WTC11 (cell line): Measurements from ENCODE around the gene ZNF609. TPM values are rescaled to one million over a fixed set of nuclear protein-coding genes. Genes with fewer than 3 reads are reported as not detected.

ENCODE experiments used
- ATAC-seq: fragments of 200-7000 bp; cut with Tn5 transposase; 2 replicates; pipeline ENCODE4 v1.10.0; 2021; ENCODE audit warnings: mild to moderate bottlenecking, moderate library complexity
- CTCF ChIA-PET: fragments of 300-600 bp; sonication (Branson Sonifier 250); formaldehyde crosslinking; loops from one replicate; lab custom pipeline; 2021; ENCODE audit warnings: antibody characterized with exemption; lab: Charles Lee
- POLR2A ChIA-PET: fragments of 350-600 bp; sonication (Branson Sonifier 250); formaldehyde crosslinking; loops from one replicate; lab custom pipeline; 2021; ENCODE audit warnings: antibody characterized with exemption; lab: Charles Lee
- DNase-seq: peaks from one replicate; pipeline ENCODE4 v3.0.0; 2021; ENCODE audit warnings: low spot score
- H3K27ac Mint-ChIP-seq: 2 replicates; pipeline ENCODE4 v1.8.0; 2021; ENCODE audit warnings: mixed read lengths
- H3K27me3 Mint-ChIP-seq: 2 replicates; pipeline ENCODE4 v1.8.0; 2021; ENCODE audit warnings: low read depth, mild to moderate bottlenecking, moderate library complexity, mixed read lengths
- H3K36me3 Mint-ChIP-seq: 2 replicates; pipeline ENCODE4 v1.8.0; 2021; ENCODE audit warnings: mixed read lengths
- H3K4me1 Mint-ChIP-seq: 2 replicates; pipeline ENCODE4 v1.8.0; 2022; ENCODE audit warnings: mixed read lengths
- H3K4me3 Mint-ChIP-seq: 2 replicates; pipeline ENCODE4 v1.8.0; 2021; ENCODE audit warnings: mild to moderate bottlenecking, moderate library complexity, mixed read lengths
- H3K9me3 Mint-ChIP-seq: 2 replicates; pipeline ENCODE4 v1.8.0; 2021; ENCODE audit warnings: mixed read lengths
- IRF2 ChIP-seq: sonication (generic); formaldehyde crosslinking; IDR thresholded peaks from 2 replicates; pipeline ENCODE4 v1.8.0; 2022; ENCODE audit warnings: low read depth, missing genetic modification reagents, borderline replicate concordance
- MXD4 ChIP-seq: fragments of 250-450 bp; sonication (Bioruptor Pico); IDR thresholded peaks from 2 replicates; pipeline ENCODE4 v1.8.0; 2021; ENCODE audit warnings: mild to moderate bottlenecking, moderate library complexity, borderline replicate concordance
- NFE2L1 ChIP-seq: sonication (generic); formaldehyde crosslinking; IDR thresholded peaks from 2 replicates; pipeline ENCODE4 v1.8.1; 2023; ENCODE audit warnings: missing genetic modification reagents
- NR2C2 ChIP-seq: sonication (generic); formaldehyde crosslinking; IDR thresholded peaks from 2 replicates; pipeline ENCODE4 v1.8.0; 2022; ENCODE audit warnings: mild to moderate bottlenecking, missing genetic modification reagents
- SOX15 ChIP-seq: fragments of 250-450 bp; sonication (Bioruptor Pico); IDR thresholded peaks from 2 replicates; pipeline ENCODE4 v1.9.0; 2021; ENCODE audit warnings: mild to moderate bottlenecking
- ZNF671 ChIP-seq: fragments of 250-450 bp; sonication (Bioruptor Pico); IDR thresholded peaks from 2 replicates; pipeline ENCODE4 v1.8.0; 2021; ENCODE audit warnings: mild to moderate bottlenecking
- total RNA-seq: library from RNA; stranded (reverse); gene quantifications from 3 replicates; pipeline ENCODE4 v1.2.3, GENCODE V29; 2021
- TF ChIP-seq, protein P1 (sequence below): fragments of 250-450 bp; sonication (Bioruptor Pico); IDR thresholded peaks from 2 replicates; pipeline ENCODE4 v1.9.0; 2021; ENCODE audit warnings: mild to moderate bottlenecking
- TF ChIP-seq, protein P2 (sequence below): fragments of 250-450 bp; sonication (Bioruptor Pico); conservative IDR thresholded peaks from 2 replicates; pipeline ENCODE4 v1.9.0; 2021; ENCODE audit warnings: mild to moderate bottlenecking
- TF ChIP-seq, protein P3 (sequence below): sonication (generic); formaldehyde crosslinking; IDR thresholded peaks from 2 replicates; pipeline ENCODE4 v1.8.0; 2023; ENCODE audit warnings: missing genetic modification reagents
- TF ChIP-seq, protein P4 (sequence below): fragments of 250-450 bp; sonication (Bioruptor Pico); IDR thresholded peaks from 2 replicates; pipeline ENCODE4 v1.8.0; 2021; ENCODE audit warnings: mild to moderate bottlenecking
- TF ChIP-seq, protein P5 (sequence below): sonication (generic); formaldehyde crosslinking; IDR thresholded peaks from 2 replicates; pipeline ENCODE4 v1.8.1; 2022; ENCODE audit warnings: missing genetic modification reagents, borderline replicate concordance
- TF ChIP-seq, protein P6 (sequence below): sonication (generic); formaldehyde crosslinking; IDR thresholded peaks from 2 replicates; pipeline ENCODE4 v1.8.0; 2022; ENCODE audit warnings: mild to moderate bottlenecking, missing genetic modification reagents
- TF ChIP-seq, protein P7 (sequence below): sonication (generic); formaldehyde crosslinking; IDR thresholded peaks from 2 replicates; pipeline ENCODE4 v1.8.1; 2022; ENCODE audit warnings: mild to moderate bottlenecking, moderate library complexity, missing genetic modification reagents
- TF ChIP-seq, protein P8 (sequence below): sonication (generic); formaldehyde crosslinking; IDR thresholded peaks from 2 replicates; pipeline ENCODE4 v1.8.1; 2022; ENCODE audit warnings: low read depth, mild to moderate bottlenecking, moderate library complexity, missing genetic modification reagents, borderline replicate concordance
- TF ChIP-seq, protein P9 (sequence below): sonication (generic); formaldehyde crosslinking; IDR thresholded peaks from 2 replicates; pipeline ENCODE4 v1.8.1; 2023; ENCODE audit warnings: mild to moderate bottlenecking, missing genetic modification reagents, borderline replicate concordance

Gene ZNF609
- total RNA-seq, 1 experiment from 2014 or later: 47.4 TPM

DNA sequence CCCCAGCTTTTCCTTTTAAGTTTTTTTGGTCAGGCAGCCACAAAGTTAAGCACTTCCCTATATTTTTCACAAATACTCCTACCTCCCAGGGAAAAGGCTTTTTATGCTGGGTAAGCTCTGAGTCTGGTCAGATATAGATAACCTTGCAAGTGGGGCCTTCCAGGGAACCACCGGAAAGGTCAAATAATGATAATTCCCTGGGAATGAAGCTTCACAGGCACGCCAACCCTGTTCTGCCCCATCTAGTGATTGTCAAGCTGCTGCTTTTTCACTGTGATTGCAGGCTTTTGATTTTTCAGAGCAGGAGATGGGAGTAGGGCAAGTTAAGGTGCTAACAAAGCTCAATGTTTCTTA lies 121.0 kb downstream of the ZNF609 start (continued):
- TF ChIP-seq, protein P1, sequence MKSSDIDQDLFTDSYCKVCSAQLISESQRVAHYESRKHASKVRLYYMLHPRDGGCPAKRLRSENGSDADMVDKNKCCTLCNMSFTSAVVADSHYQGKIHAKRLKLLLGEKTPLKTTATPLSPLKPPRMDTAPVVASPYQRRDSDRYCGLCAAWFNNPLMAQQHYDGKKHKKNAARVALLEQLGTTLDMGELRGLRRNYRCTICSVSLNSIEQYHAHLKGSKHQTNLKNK: no peak
- TF ChIP-seq MXD4 (CRISPR knock-in tag): no peak
- TF ChIP-seq, protein P2, sequence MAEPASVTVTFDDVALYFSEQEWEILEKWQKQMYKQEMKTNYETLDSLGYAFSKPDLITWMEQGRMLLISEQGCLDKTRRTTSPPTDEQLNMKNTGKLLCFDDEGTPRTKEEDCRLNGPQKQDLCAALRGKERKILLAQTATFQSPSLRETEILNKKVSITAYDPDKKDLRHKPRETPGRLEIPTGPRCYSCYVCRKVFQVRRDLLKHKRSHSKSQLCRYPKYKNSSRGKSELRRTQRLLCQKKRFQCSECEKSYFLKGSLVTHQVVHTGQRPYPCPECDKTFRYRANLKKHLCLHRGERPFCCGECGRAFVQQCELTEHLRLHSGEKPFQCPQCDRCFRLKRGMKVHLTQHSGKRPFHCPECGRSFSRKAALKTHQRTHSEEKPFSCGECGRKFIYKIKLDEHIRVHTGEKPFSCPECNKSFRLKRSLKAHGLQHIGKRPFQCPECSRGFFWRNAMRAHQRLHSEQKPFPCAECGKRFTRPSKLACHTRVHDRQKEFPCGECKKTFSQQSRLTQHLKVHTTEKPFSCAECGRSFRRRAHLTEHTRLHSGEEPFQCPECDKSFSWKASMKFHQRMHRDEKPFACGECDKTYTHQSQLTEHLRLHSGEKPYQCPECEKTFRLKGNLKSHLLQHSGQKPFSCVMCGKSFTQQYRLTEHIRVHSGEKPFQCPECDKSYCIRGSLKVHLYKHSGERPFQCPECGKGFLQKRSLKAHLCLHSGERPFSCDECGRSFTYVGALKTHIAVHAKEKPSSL (CRISPR knock-in tag): no peak

DNA sequence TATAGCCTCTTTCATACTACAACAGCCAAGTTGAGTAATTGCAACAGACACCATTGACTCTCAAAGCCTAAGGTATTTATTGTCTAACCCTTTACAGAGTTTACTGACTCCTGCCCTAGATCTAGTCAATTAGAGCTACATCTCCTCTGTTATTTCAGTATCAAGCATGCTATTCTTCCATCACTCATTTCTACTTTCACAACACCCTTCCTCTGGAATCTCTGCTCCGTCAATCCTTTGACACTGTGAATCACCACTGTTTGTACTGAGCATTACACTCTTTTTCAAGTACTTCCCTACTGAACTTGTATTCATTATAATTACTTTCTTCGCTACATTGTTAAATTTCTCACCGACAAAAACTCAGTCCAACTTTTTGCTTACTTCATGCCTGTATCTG lies 121.8 kb downstream of the ZNF609 start:
- DNase-seq (no peak), ATAC-seq (no peak)
- Mint-ChIP-seq H3K4me3 (no peak overlapping the region), H3K27me3 (no peaks in the 10 kb centered on the region; the same call in 1 of the 2 replicates), H3K27ac (peak overlapping the region; percentile 53), H3K4me1 (peaks cover 26% of the 10 kb centered on the region), H3K36me3 (peaks cover 10% of the 10 kb centered on the region), H3K9me3 (peaks cover 7% of the 10 kb centered on the region)
- TF ChIP-seq, protein P3, sequence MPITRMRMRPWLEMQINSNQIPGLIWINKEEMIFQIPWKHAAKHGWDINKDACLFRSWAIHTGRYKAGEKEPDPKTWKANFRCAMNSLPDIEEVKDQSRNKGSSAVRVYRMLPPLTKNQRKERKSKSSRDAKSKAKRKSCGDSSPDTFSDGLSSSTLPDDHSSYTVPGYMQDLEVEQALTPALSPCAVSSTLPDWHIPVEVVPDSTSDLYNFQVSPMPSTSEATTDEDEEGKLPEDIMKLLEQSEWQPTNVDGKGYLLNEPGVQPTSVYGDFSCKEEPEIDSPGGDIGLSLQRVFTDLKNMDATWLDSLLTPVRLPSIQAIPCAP: no peak
- TF ChIP-seq, protein P4, sequence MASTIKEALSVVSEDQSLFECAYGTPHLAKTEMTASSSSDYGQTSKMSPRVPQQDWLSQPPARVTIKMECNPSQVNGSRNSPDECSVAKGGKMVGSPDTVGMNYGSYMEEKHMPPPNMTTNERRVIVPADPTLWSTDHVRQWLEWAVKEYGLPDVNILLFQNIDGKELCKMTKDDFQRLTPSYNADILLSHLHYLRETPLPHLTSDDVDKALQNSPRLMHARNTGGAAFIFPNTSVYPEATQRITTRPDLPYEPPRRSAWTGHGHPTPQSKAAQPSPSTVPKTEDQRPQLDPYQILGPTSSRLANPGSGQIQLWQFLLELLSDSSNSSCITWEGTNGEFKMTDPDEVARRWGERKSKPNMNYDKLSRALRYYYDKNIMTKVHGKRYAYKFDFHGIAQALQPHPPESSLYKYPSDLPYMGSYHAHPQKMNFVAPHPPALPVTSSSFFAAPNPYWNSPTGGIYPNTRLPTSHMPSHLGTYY (CRISPR knock-in tag): no peak
- TF ChIP-seq SOX15 (CRISPR knock-in tag) (no peak), NR2C2 (CRISPR knock-in tag) (no peak), IRF2 (no peak), NFE2L1 (CRISPR knock-in tag) (no peak), ZNF671 (CRISPR knock-in tag) (no peak)
- TF ChIP-seq, protein P5, sequence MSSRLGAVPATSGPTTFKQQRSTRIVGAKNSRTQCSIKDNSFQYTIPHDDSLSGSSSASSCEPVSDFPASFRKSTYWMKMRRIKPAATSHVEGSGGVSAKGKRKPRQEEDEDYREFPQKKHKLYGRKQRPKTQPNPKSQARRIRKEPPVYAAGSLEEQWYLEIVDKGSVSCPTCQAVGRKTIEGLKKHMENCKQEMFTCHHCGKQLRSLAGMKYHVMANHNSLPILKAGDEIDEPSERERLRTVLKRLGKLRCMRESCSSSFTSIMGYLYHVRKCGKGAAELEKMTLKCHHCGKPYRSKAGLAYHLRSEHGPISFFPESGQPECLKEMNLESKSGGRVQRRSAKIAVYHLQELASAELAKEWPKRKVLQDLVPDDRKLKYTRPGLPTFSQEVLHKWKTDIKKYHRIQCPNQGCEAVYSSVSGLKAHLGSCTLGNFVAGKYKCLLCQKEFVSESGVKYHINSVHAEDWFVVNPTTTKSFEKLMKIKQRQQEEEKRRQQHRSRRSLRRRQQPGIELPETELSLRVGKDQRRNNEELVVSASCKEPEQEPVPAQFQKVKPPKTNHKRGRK: no peak
- TF ChIP-seq, protein P6, sequence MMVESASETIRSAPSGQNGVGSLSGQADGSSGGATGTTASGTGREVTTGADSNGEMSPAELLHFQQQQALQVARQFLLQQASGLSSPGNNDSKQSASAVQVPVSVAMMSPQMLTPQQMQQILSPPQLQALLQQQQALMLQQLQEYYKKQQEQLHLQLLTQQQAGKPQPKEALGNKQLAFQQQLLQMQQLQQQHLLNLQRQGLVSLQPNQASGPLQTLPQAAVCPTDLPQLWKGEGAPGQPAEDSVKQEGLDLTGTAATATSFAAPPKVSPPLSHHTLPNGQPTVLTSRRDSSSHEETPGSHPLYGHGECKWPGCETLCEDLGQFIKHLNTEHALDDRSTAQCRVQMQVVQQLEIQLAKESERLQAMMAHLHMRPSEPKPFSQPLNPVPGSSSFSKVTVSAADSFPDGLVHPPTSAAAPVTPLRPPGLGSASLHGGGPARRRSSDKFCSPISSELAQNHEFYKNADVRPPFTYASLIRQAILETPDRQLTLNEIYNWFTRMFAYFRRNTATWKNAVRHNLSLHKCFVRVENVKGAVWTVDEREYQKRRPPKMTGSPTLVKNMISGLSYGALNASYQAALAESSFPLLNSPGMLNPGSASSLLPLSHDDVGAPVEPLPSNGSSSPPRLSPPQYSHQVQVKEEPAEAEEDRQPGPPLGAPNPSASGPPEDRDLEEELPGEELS (CRISPR knock-in tag): no peak
- TF ChIP-seq, protein P7, sequence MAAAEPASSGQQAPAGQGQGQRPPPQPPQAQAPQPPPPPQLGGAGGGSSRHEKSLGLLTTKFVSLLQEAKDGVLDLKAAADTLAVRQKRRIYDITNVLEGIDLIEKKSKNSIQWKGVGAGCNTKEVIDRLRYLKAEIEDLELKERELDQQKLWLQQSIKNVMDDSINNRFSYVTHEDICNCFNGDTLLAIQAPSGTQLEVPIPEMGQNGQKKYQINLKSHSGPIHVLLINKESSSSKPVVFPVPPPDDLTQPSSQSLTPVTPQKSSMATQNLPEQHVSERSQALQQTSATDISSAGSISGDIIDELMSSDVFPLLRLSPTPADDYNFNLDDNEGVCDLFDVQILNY: no peak
- TF ChIP-seq, protein P8, sequence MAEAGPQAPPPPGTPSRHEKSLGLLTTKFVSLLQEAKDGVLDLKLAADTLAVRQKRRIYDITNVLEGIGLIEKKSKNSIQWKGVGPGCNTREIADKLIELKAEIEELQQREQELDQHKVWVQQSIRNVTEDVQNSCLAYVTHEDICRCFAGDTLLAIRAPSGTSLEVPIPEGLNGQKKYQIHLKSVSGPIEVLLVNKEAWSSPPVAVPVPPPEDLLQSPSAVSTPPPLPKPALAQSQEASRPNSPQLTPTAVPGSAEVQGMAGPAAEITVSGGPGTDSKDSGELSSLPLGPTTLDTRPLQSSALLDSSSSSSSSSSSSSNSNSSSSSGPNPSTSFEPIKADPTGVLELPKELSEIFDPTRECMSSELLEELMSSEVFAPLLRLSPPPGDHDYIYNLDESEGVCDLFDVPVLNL (CRISPR knock-in tag): no peak
- TF ChIP-seq, protein P9, sequence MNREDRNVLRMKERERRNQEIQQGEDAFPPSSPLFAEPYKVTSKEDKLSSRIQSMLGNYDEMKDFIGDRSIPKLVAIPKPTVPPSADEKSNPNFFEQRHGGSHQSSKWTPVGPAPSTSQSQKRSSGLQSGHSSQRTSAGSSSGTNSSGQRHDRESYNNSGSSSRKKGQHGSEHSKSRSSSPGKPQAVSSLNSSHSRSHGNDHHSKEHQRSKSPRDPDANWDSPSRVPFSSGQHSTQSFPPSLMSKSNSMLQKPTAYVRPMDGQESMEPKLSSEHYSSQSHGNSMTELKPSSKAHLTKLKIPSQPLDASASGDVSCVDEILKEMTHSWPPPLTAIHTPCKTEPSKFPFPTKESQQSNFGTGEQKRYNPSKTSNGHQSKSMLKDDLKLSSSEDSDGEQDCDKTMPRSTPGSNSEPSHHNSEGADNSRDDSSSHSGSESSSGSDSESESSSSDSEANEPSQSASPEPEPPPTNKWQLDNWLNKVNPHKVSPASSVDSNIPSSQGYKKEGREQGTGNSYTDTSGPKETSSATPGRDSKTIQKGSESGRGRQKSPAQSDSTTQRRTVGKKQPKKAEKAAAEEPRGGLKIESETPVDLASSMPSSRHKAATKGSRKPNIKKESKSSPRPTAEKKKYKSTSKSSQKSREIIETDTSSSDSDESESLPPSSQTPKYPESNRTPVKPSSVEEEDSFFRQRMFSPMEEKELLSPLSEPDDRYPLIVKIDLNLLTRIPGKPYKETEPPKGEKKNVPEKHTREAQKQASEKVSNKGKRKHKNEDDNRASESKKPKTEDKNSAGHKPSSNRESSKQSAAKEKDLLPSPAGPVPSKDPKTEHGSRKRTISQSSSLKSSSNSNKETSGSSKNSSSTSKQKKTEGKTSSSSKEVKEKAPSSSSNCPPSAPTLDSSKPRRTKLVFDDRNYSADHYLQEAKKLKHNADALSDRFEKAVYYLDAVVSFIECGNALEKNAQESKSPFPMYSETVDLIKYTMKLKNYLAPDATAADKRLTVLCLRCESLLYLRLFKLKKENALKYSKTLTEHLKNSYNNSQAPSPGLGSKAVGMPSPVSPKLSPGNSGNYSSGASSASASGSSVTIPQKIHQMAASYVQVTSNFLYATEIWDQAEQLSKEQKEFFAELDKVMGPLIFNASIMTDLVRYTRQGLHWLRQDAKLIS (CRISPR knock-in tag): no peak
- ChIA-PET POLR2A (no interaction called here), CTCF (no interaction called here)
